ENCODE data around the gene FAHD2A. TPM values are rescaled to one million over a fixed set of nuclear protein-coding genes. Genes with fewer than 3 reads are reported as not detected.

FAHD2A gene
- total and polyA plus RNA-seq, 2 donors (not counting 3 experiments of a cell fraction or from before 2014, with no cell fraction given) = 33.1 to 37.0 TPM

GRCh38 chr2:95388091-95388692, 14.3 kb upstream of the FAHD2A start:
- no peak for FAIRE-seq
- Histone ChIP-seq H3K9ac (replicated peaks; ENCODE audit: extremely low read depth, insufficient read depth, low read length) (no peak overlapping the region), H4K20me1 (replicated peaks; ENCODE audit: control insufficient read depth, extremely low read depth, insufficient read depth, low read length) (no peaks in the 10 kb centered on the region), H3K4me3 (replicated peaks in 1 of 3; ENCODE audit: insufficient read depth in 1 of 3, low read depth in 1 of 3, low read length in 3 of 3) (no peak overlapping the region), H3K9me3 (replicated peaks; ENCODE audit: control insufficient read depth, insufficient read depth, low read length) (no peaks in the 10 kb centered on the region), H2AFZ (ENCODE audit: low read depth, low read length) (no peak overlapping the region), H3K36me3 (ENCODE audit: control insufficient read depth in 2 of 2, extremely low read depth in 1 of 2, insufficient read depth in 2 of 2, low read length in 2 of 2) (no peaks in the 10 kb centered on the region), H3K27ac (ENCODE audit: insufficient read depth, low read depth, low read length) (no peak overlapping the region), H3K9me1 (replicated peaks; ENCODE audit: control insufficient read depth, extremely low read depth, insufficient read depth, low read length) (no peaks in the 10 kb centered on the region), H3K79me2 (ENCODE audit: control insufficient read depth, insufficient read depth, low read length) (no peaks in the 10 kb centered on the region), H3K27me3 (ENCODE audit: control insufficient read depth in 2 of 2, insufficient read depth in 2 of 2, low read length in 2 of 2) (no peaks in the 10 kb centered on the region), H3K4me2 (ENCODE audit: insufficient read depth, low read length) (no peak overlapping the region), H3K4me1 (ENCODE audit: control insufficient read depth, extremely low read depth, insufficient read depth, low read length) (no peaks in the 10 kb centered on the region)
- POLR2A ChIA-PET = no interaction called here
- TF ChIP-seq CTCF (IDR thresholded peaks at IDR 0.05; ENCODE audit: extremely low read depth in 1 of 2, insufficient read depth in 1 of 2, low read depth in 1 of 2, low read length in 2 of 2) (no peak), POLR2A (IDR thresholded peaks at IDR 0.05; ENCODE audit: low read depth, low read length) (no peak), MAX (IDR thresholded peaks at IDR 0.05; ENCODE audit: insufficient read depth, insufficient read length) (no peak), EZH2 (IDR thresholded peaks at IDR 0.05; ENCODE audit: borderline replicate concordance, low read depth, low read length, severe bottlenecking) (no peak), JUN (IDR thresholded peaks at IDR 0.05; ENCODE audit: borderline replicate concordance, insufficient read depth, insufficient read length, low read depth) (no peak), MYC (IDR thresholded peaks at IDR 0.05; ENCODE audit: low read depth, low read length) (no peak), POLR2AphosphoS5 (IDR thresholded peaks at IDR 0.05; ENCODE audit: insufficient read depth, low read depth, low read length) (no peak), FOS (IDR thresholded peaks at IDR 0.05; ENCODE audit: borderline replicate concordance, insufficient read depth, low read length) (no peak), GATA2 (IDR thresholded peaks at IDR 0.05; ENCODE audit: insufficient read depth, insufficient read length, low read depth, low read length) (no peak)
- CTCF ChIA-PET = interaction anchor here (0.9 to 3.0 kb wide), 11 partner anchors 9 to 341 kb away, joined by 3 to 35 read pairs (median 4); partner anchors contain the start of gene FAHD2A
- dilution Hi-C loops (cut with MboI; ENCODE audit: extremely low pct_ligation_motif_present, low sequenced_read_pairs) (no loop called here), intact Hi-C loops (cut with micrococcal nuclease) (loop anchor here (5.0 kb wide), 1 partner anchor 41 kb away; no protein-coding TSS in a partner anchor)
- BruUV-seq (replicated peaks) = no TSS peak
- DNase-seq (ENCODE audit: low read depth, low spot score) = no peak
